Smooth muscle cell of the pulmonary artery (primary cell): ENCODE data around the gene CIB1. TPM values are rescaled to one million over a fixed set of nuclear protein-coding genes. Genes with fewer than 3 reads are reported as not detected.

Experiments
- total RNA-seq: library from RNA; depleted of rRNA; stranded (reverse); fragments of >200 nt; gene quantifications from 2 replicates; pipeline ENCODE4 v1.2.3, GENCODE V29; 2014

CIB1 gene
- total RNA-seq: 30.1 and 40.8 TPM in 2 replicates

DNA sequence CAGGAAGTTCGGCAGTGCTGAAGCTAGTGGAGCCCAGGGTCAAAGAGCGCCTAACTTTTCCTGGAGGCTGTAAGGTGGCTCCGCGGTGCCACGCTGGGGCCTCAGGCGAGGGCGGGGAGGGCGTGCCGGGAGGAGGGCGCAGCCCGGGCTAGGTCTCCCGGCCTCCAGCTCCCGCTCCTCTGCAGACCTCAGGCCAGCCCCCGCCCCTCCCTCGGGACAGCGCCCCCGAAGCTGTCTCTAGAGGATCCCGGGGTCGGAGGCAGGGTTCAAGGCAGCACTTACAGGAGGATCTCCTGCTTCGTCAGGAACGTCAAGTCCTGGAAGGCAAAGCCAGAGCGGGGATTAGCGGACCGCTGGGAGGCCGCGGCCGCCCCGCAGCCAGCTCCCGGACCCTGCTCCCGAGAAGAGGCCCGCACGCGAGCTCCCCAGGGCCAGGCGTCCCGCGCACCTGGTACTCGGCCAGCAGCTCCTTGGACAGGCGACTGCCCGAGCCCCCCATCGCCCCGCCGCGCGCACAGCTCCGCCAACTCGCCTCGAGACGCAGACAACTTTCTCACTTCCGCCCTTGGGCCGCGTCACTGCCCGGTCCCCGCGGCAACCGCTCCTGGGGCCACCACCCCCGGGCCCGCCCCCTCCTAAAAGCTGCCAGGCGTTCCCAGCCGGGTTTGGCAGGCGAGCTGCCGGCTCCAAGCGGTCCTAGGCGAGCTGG lies at the start of gene CIB1:
Gene CIB1 (minus strand): TSS at position 555 of the 709 bp plus-strand sequence. CDS start 56 bp downstream, at position 499.

DNA sequence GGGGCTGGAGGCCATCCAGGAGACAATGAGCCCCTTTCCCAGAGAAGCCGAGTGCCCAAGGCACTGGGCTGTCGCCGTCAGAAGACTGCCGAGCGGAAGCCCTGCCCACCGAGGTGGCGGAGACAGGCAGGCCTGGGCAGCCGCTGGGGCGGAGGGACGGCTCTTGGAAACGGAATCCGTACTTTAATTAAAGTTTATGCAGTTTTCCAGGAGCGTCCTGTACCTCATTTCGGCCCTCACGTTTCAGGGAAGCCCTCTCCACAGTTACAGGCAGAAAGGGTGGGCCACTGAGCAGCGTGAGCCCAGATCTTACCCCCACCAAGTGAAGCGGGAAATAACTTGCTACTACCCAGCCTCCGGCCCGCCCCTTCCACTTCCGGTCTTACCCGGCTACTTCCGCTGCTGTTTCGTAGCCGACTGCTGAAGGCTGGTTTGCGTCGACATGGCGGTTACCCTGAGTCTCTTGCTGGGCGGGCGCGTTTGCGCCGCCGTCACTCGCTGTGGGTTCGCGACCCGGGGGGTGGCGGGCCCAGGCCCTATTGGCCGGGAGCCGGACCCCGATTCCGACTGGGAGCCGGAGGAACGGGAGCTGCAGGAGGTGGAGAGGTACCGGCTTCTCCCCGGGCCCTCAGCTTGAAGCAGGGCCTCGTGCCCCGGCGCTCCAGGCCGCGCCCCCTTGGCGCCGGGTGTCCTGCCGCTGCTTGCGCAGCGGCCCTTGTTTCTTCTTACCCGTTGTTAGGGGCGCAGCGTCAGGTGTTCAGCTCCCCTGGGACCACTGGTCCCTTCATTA lies 31.7 kb upstream of the CIB1 start, which contains the start of gene NGRN:
Gene NGRN (plus strand): TSS at position 402 of the 790 bp plus-strand sequence. CDS start 41 bp downstream, at position 443.

DNA sequence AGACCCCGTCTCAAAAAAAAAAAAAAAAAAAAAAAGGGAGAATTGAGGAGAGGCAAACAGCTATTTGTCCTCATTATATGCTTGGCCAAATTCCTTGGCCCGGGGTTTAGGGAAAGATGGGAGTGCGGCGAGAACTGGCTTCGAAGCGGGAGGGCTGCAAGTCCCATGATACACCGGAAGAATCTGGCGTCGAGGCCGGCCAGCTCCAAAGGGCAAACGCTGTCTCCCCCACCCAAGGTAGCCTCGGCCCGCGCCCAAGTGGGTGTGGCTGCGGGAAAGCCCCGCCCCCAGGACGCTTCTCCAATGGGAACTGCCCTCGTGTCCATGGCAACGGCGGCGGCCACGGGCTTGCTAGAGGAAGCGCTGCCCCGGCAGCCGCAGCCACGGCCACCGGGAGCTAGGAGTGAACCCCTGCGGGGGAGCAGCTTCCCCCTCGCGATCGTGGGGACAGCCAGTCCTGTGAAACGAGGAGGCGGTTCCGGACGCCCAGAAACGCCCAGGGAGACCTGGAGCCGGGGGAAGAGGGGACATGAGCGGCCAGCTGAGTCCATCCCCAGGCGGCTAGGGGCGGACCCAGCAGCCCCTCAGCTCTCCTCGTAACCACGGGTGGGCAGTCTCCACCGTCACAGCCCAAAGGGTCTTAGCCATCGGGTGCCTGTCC lies 15.6 kb upstream of the CIB1 start, which contains the start of gene TTLL13:
Gene TTLL13 (plus strand): TSS at position 354 of the 661 bp plus-strand sequence. CDS start 1,075 bp downstream, outside the sequence.

DNA sequence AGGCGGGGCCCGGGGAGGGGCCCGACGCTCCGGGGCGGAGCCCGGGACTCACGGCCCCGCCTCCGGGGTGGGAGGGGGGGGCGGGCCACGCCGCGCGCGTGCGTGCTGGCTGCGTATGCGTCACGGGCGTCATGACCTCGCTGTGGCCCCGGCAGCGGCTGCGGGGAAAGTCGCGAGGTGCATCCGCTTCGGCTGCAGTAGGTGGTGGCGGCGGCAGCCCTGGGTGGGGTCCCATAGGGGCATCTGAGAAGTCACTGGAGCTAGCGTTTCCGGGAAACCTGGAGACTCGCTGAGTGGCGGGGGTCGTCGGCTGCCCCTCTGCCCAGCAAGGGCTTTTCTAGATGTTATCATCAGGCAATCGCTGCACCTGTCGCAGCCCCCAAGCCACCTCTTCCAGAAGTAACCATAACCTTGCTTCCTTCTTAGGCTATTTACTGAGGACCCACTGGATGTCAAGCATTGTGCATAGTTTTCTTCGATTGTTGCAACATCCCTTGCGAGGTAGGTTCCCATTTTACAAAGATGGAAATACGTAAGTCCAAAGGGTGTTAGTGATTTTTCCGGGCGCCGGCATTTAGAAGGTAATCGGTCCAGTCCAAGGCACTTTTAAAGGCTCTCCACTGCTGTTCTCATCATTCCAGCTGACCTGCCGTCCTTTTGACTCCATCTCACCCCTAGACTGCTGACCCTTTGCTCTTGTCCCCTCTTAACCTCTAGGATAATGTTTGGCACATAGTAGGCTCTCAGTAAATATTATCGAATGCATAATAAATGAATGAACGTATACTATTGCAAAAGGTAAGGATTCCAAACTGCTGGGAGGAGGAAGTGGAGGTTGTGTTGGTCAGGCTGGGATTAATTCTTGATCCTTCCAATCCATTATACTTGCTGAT lies 601 bp upstream of the CIB1 start, which contains the start of gene GDPGP1:
Gene GDPGP1 (plus strand): TSS at position 114 of the 893 bp plus-strand sequence. CDS start 6,700 bp downstream, outside the sequence.

DNA sequence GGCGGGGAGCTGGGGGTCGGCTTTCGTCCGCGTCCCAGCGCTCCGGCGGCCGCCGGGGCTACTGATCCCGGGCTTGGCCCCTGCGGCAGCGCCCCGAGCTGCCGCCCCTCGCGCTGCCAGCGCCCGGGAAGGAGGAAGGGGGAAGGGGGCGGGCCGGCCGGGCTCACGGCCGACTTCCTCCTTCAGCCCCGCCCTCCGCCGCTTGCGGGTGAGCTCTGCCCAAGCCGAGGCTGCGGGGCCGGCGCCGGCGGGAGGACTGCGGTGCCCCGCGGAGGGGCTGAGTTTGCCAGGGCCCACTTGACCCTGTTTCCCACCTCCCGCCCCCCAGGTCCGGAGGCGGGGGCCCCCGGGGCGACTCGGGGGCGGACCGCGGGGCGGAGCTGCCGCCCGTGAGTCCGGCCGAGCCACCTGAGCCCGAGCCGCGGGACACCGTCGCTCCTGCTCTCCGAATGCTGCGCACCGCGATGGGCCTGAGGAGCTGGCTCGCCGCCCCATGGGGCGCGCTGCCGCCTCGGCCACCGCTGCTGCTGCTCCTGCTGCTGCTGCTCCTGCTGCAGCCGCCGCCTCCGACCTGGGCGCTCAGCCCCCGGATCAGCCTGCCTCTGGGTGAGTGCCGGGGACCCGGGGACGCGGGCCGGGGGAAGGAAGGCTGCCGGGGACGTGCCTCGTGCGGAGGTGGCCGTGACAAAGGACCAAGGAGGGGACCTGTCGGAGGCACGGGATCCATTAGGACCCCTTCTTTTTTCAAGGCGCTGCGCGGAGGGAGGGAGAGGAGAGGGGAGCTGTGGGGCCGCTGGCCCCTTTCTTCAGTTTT lies 32.4 kb downstream of the CIB1 start, which contains the start of gene SEMA4B:
Gene SEMA4B (plus strand): TSS at position 201 of the 814 bp plus-strand sequence. CDS start 249 bp downstream, at position 450.

Other genes starting within 250 kb of the CIB1 start
- 8.5 and 10.3 TPM in 2 replicates for gene ZNF710, start 232.6 kb downstream of the CIB1 start, total RNA-seq
- 61.6 and 81.6 TPM in 2 replicates for gene IDH2, start 131.5 kb downstream of the CIB1 start, total RNA-seq
- gene SEMA4B, start 32.6 kb downstream of the CIB1 start, total RNA-seq: 55.2 and 58.7 TPM in 2 replicates
- gene GDPGP1, start 268 bp upstream of the CIB1 start, total RNA-seq: 6.3 and 10.8 TPM in 2 replicates
- gene TTLL13, start 15.6 kb upstream of the CIB1 start, total RNA-seq: 0.07 TPM in 1 of 2 replicates, not detected in the other
- gene NGRN, start 31.7 kb upstream of the CIB1 start, total RNA-seq: 89.4 and 97.8 TPM in 2 replicates
- gene ZNF774, start 118.3 kb upstream of the CIB1 start, total RNA-seq: 2.5 and 2.8 TPM in 2 replicates
- 271 and 280 TPM in 2 replicates for gene IQGAP1, start 154.3 kb upstream of the CIB1 start, total RNA-seq